ENCODE data around the gene KDM3B. TPM values are rescaled to one million over a fixed set of nuclear protein-coding genes. Genes with fewer than 3 reads are reported as not detected.
A peak's percentile ranks its signal among the peaks of the same experiment; 100 is the strongest.

KDM3B gene
- total and polyA plus RNA-seq, 9 of the 15 experiments (the other 6 are each of a cell fraction or from before 2014, with no cell fraction given), result 13.8 to 62.8 (median 41.9) TPM

DNA sequence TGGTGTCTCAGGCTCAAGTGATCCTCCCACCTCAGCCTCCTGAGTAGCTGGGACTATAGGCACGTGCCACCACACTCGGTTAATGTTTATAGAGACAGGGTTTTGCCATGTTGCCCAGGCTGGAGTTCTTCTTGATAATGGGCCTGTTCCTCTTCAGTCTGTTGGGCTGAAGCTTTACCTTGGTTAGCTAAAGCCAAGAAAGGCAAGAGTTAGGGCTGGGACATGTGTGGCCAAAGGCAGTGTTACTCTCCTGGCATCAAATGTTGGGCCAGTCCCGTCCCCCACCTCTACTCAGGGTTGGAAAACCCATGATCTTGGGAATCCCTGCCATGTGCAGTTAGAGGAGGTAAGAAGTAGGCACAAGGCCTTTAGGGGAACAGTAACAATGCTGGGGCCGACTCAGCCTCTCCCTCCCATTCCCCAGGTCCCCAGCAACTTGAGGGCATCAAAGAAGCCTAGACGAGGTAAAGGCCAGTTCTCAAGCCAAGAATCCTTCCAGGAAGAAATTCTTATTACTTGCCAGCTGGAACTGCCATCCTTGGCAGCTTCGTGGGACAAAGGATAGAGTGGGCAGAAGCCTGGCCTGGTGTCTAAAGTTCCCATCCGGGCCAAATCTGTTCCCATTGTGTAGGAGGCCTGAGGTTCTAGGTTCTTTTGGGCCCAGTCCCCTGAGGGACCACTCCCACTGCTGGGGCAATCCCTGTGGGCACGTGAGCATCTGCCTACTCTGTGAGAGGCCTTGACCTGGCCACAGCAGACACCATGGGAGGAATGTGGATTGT is 117.2 kb downstream of the KDM3B start (continued):
- peak; percentile 68 for TF ChIP-seq STAT5A (IDR thresholded peaks at IDR 0.05; ENCODE audit: borderline replicate concordance, low read length)
- TF ChIP-seq TRIM24 (IDR thresholded peaks at IDR 0.05), result peak in 1 of 2 experiments; percentile 94; a peak in 2 of 4 replicates
- no peak for TF ChIP-seq ATF6 (CRISPR knock-in tag; IDR thresholded peaks at IDR 0.05)
- TF ChIP-seq KDM5B (IDR thresholded peaks at IDR 0.05; ENCODE audit: insufficient replicate concordance, low read depth, low read length), result peak; percentile 97
- TF ChIP-seq PCBP2 (IDR thresholded peaks at IDR 0.05; ENCODE audit: low read depth, low read length, poor library complexity, severe bottlenecking), result no peak
- peak; percentile 98 for TF ChIP-seq ILF3 (IDR thresholded peaks at IDR 0.05; ENCODE audit: borderline replicate concordance)
- TF ChIP-seq, protein P1, sequence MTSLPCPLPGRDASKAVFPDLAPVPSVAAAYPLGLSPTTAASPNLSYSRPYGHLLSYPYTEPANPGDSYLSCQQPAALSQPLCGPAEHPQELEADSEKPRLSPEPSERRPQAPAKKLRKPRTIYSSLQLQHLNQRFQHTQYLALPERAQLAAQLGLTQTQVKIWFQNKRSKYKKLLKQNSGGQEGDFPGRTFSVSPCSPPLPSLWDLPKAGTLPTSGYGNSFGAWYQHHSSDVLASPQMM (CRISPR knock-in tag; IDR thresholded peaks at IDR 0.05), result peak; percentile 83; the same call in 1 of the 2 replicates
- peak; percentile 59; the same call in 1 of the 2 replicates for TF ChIP-seq SMARCA4 (IDR thresholded peaks at IDR 0.05)
- 0 out of 2 replicates have a peak, but pooled peaks have one; percentile 26 for TF ChIP-seq NR1H2 (CRISPR knock-in tag; IDR thresholded peaks at IDR 0.05)
- 0 out of 2 replicates have a peak, but pooled peaks have one; percentile 6 for TF ChIP-seq CHCHD3 (CRISPR knock-in tag; IDR thresholded peaks at IDR 0.05)
- TF ChIP-seq NFIC (IDR thresholded peaks at IDR 0.05), result peak; percentile 24; the same call in 1 of the 2 replicates
- peak; percentile 67; the same call in 1 of the 2 replicates for TF ChIP-seq CREB1 (IDR thresholded peaks at IDR 0.05)
- no peak for TF ChIP-seq CREB1 (CRISPR knock-in tag; IDR thresholded peaks at IDR 0.05)
- TF ChIP-seq NCOA6 (IDR thresholded peaks at IDR 0.05), result 0 out of 2 replicates have a peak, but pooled peaks have one; percentile 13
- TF ChIP-seq ZNF133 (CRISPR knock-in tag; IDR thresholded peaks at IDR 0.05), result no peak
- TF ChIP-seq ZNF780A (CRISPR knock-in tag; IDR thresholded peaks at IDR 0.05), result no peak
- peak; percentile 40; the same call in 1 of the 2 replicates for TF ChIP-seq SOX6 (IDR thresholded peaks at IDR 0.05)
- TF ChIP-seq, protein P2, sequence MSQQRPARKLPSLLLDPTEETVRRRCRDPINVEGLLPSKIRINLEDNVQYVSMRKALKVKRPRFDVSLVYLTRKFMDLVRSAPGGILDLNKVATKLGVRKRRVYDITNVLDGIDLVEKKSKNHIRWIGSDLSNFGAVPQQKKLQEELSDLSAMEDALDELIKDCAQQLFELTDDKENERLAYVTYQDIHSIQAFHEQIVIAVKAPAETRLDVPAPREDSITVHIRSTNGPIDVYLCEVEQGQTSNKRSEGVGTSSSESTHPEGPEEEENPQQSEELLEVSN (IDR thresholded peaks at IDR 0.05; ENCODE audit: borderline replicate concordance in 1 of 2, extremely low read depth in 1 of 2, insufficient read depth in 1 of 2, insufficient read length in 1 of 2, low read depth in 1 of 2, low read length in 1 of 2, poor library complexity in 1 of 2, severe bottlenecking in 1 of 2), result peak in 1 of 2 experiments; percentile 59
- TF ChIP-seq IRF9 (tag; IDR thresholded peaks at IDR 0.05), result no peak
- no peak for TF ChIP-seq NFYB (IDR thresholded peaks at IDR 0.05; ENCODE audit: extremely low read depth, insufficient read length)
- TF ChIP-seq CHD2 (IDR thresholded peaks at IDR 0.05; ENCODE audit: low read depth, low read length), result 0 out of 2 replicates have a peak, but pooled peaks have one; percentile 67
- TF ChIP-seq PTTG1 (tag; IDR thresholded peaks at IDR 0.05; ENCODE audit: low read depth), result no peak
- no peak for TF ChIP-seq ATF2 (CRISPR knock-in tag; IDR thresholded peaks at IDR 0.05)
